PFSK-1 (cell line): ENCODE data around the gene SCGB2B2.

ENCODE experiments used
- FOXP2 ChIP-seq: optimal IDR thresholded peaks from 2 replicates; pipeline ENCODE3; 2011; ENCODE audit warnings: borderline replicate concordance, control low read depth, inconsistent platforms; ENCODE audit not compliant: insufficient read depth; ENCODE audit errors: extremely low read length, extremely low read depth
- POLR2AphosphoS5 ChIP-seq: IDR thresholded peaks from 2 replicates; pipeline ENCODE4 v1.6.1; 2012; ENCODE audit warnings: low read depth, mild to moderate bottlenecking, control low read depth, low read length, moderate library complexity
- REST ChIP-seq, 2 experiments: IDR thresholded peaks; 2 replicates each; pipeline versions ENCODE4 v1.6.1 to v1.8.0; 2011 to 2012; ENCODE audit warnings: low read depth in 2 of 2, low read length in 2 of 2, control low read depth in 1 of 2, inconsistent platforms in 1 of 2, mild to moderate bottlenecking in 1 of 2, moderate library complexity in 1 of 2; ENCODE audit not compliant: insufficient read depth in 1 of 2
- SIN3A ChIP-seq: IDR thresholded peaks from 2 replicates; pipeline ENCODE4 v1.6.1; 2012; ENCODE audit warnings: mild to moderate bottlenecking, low read length, moderate library complexity, borderline replicate concordance; ENCODE audit not compliant: insufficient read depth
- TAF1 ChIP-seq: IDR thresholded peaks from 2 replicates; pipeline ENCODE4 v1.6.1; 2012; ENCODE audit warnings: low read length, control low read depth, borderline replicate concordance; ENCODE audit not compliant: insufficient read depth

GRCh38 chr19:34687348-34687747 is 10.4 kb upstream of the SCGB2B2 start:
- TF ChIP-seq POLR2AphosphoS5 = no peak
- no peak for TF ChIP-seq TAF1
- no peak for TF ChIP-seq SIN3A
- TF ChIP-seq REST (IDR thresholded peaks at IDR 0.05; ENCODE audit: insufficient read depth in 1 of 2, low read depth in 2 of 2, low read length in 2 of 2) = no peak
- TF ChIP-seq FOXP2 = no peak
